Thyroid gland (tissue), 4 donors: ENCODE results near the gene TASL. TPM values are rescaled to one million over a fixed set of nuclear protein-coding genes. Genes with fewer than 3 reads are reported as not detected.
"Not testable (repeated sequence)": the region's sequence is repeated elsewhere in the genome, so short reads cannot be mapped to it uniquely, and the experiment has no call there.

Source experiments
- DNase-seq, 2 donors: peaks; one replicate each; pipeline ENCODE4 v3.0.0-alpha.2; 2019
- H3K27ac ChIP-seq, 3 donors: fragments of 200-600 bp; sonication (generic); 1 replicate in 2 of 3; 2 replicates in 1 of 3; pipeline ENCODE4 v1.5.1; 2016 to 2019; ENCODE audit warnings: mild to moderate bottlenecking in 1 of 3, moderate library complexity in 1 of 3
- H3K27me3 ChIP-seq: fragments of 200-600 bp; sonication (generic); one replicate; pipeline ENCODE4 v1.5.1; 2019
- H3K36me3 ChIP-seq, 2 donors: fragments of 200-600 bp; sonication (generic); one replicate each; pipeline ENCODE4 v1.5.1; 2016 to 2019
- H3K4me1 ChIP-seq, 2 donors: fragments of 200-600 bp; sonication (generic); one replicate each; pipeline ENCODE4 v1.5.1; 2017 to 2019
- H3K4me3 ChIP-seq, 3 donors: fragments of 200-600 bp; sonication (generic); replicated peaks in 1 of 3; 1 replicate in 2 of 3; 2 replicates in 1 of 3; pipeline ENCODE4 v1.5.1; 2016; ENCODE audit warnings: mild to moderate bottlenecking in 1 of 3
- H3K9me3 ChIP-seq: fragments of 200-600 bp; sonication (generic); one replicate; pipeline ENCODE4 v1.5.1; 2017
- POLR2A ChIP-seq, 2 donors: fragments of 450-650 bp; IDR thresholded peaks; one replicate each; pipeline ENCODE4 v1.6.1; 2017; ENCODE audit warnings: antibody characterized with exemption in 2 of 2, mild to moderate bottlenecking in 2 of 2, moderate library complexity in 1 of 2
- WGBS, 2 donors: methylation state at CpG; one replicate each; pipeline ENCODE4 v1.1.5; 2017; 5-methylcytosine and 5-hydroxymethylcytosine counted together
- intact Hi-C: fragments of 100-400 bp; cut with DNase I; formaldehyde crosslinking; loops from one replicate; pipeline ENCODE4 v1.15.1; 2023
- total RNA-seq, 4 donors: library from RNA; depleted of rRNA; stranded (reverse); fragments of >200 nt; gene quantifications; one replicate each; pipeline ENCODE4 v1.2.3, GENCODE V29; 2016
- TF ChIP-seq, protein P1 (sequence below), 6 experiments: fragments of 200-600 bp in 3 of 6; fragments of 450-650 bp in 3 of 6; sonication (generic) in 3 of 6; IDR thresholded peaks; one replicate each; pipeline ENCODE4 v1.5.1; 2016 to 2019; ENCODE audit warnings: antibody characterized with exemption in 6 of 6, mild to moderate bottlenecking in 2 of 6, inconsistent platforms in 1 of 6, moderate library complexity in 1 of 6

Gene TASL
- total RNA-seq, 4 donors from 2014 or later: 0.22 to 0.81 (median 0.33) TPM

DNA sequence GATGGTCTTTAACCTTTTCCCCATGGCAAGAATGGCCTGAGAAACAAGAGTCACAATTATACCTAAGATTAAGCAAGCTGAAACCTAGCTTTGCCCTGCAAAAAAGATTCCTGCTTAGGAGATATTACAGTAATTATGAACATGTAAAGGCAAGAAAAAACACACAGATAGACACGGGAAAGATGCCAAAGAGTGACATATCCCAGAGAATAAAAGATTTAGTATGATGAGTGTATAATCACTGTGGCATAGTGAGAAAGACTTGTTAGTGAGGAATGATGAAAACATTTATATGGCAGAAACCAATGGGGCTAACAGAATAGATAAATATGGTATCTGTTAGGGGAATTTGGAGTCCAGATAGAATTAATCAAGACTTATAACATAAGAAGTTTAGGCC is 29.6 kb upstream of the TASL start:
- Histone ChIP-seq H3K27ac (no peak overlapping the region), H3K9me3 (no peaks in the 10 kb centered on the region), H3K4me3 (no peak overlapping the region), H3K27me3 (no peaks in the 10 kb centered on the region), H3K36me3 (no peaks in the 10 kb centered on the region), H3K4me1 (no peaks in the 10 kb centered on the region)
- no peak for TF ChIP-seq POLR2A (IDR thresholded peaks at IDR 0.05)
- TF ChIP-seq, protein P1, sequence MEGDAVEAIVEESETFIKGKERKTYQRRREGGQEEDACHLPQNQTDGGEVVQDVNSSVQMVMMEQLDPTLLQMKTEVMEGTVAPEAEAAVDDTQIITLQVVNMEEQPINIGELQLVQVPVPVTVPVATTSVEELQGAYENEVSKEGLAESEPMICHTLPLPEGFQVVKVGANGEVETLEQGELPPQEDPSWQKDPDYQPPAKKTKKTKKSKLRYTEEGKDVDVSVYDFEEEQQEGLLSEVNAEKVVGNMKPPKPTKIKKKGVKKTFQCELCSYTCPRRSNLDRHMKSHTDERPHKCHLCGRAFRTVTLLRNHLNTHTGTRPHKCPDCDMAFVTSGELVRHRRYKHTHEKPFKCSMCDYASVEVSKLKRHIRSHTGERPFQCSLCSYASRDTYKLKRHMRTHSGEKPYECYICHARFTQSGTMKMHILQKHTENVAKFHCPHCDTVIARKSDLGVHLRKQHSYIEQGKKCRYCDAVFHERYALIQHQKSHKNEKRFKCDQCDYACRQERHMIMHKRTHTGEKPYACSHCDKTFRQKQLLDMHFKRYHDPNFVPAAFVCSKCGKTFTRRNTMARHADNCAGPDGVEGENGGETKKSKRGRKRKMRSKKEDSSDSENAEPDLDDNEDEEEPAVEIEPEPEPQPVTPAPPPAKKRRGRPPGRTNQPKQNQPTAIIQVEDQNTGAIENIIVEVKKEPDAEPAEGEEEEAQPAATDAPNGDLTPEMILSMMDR (IDR thresholded peaks at IDR 0.05): no peak
- no peak for DNase-seq
- intact Hi-C loops: no loop called here
- WGBS, 2 donors: 68 to 70% methylated on average over 1 of the region's 1 CpG

DNA sequence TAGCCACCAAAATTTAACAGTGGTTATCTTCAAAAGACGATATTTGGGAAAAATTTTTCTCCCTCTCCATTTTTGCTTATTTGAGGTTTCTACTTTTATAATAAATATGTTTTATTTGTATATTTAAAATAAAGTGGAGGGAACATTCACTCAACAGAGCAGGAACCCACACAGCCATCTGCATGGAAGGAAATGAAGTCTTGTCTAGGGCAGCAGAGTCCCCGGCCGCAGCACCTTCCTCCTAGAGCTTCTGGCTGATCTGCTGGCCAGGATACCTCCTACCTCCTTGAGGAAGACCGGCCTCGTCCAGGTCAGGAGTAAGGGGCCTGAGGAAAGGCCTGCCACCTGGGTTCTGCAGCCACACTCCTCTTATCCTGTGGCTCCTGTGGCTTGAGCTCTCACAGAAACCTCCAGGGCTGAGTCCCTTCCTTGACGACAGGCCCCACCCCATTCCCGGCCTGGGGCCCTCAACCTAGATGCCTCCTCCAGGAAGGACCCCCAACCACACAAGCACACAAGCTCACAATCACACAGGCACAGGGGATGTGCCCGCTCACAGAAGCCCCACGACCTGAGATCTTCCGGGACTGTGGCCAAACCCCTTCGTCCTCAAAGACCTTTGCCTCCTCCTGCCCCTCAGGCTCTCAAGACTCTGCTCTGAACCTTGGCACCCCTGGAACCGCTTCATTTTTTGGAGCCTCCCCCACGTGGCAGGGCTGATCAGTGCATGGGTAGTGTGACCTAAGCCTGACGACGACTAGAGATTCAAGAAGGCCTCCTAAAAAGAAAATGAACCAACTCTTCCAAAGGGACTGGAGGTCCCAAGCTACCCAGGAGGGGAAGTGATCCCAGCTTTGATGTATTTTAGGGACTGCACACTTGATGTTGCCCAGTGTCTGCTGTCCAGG is 23.0 kb upstream of the TASL start:
- 63 to 93% methylated on average over 3 of the region's 15 CpGs for WGBS, 2 donors
- H3K9me3 ChIP-seq, H3K4me3 ChIP-seq, H3K4me1 ChIP-seq, DNase-seq, intact Hi-C loops, H3K36me3 ChIP-seq, H3K27ac ChIP-seq, H3K27me3 ChIP-seq: not testable (repeated sequence)

DNA sequence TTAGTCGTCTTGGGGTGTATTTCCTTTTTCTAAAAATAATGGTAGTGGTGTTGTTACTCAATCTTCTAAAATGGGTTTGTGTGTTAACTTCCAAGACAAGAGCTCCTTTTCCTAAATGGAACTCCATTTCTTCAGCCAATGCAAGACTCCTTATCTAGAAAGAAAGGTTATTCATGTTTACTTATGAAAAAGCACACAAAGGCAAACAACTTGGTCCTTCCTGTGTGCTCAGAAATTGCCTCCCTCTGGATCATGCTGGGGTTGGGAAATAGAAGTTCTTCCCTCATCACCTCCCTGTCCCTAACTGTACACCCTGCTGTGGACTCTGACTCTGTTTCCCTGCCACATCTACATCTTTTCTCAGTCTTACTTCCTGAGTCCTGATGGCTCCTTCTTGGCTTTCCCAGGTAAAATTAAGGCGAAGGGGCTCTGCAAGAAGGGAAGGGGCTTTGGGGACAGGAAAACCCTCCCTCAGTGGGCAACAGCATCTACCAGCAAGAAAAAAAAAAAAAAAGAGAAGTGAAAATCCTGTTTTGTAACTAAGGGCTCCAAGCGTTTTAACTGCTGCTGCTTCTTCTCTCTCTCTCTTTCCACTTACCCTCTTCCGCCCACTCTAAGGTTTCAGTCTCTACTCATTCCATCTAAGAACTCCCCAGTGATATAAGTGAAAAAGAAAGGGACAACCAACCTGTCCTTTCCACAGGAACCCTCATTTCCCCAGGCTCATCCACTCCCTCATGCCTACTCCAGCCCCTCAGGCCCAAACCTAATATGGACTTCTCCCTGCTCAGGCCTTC is 19.8 kb upstream of the TASL start:
- H3K27ac ChIP-seq: no peak overlapping the region
- 77% methylated on average over 4 of the region's 4 CpGs for WGBS, 2 donors
- DNase-seq: no peak

DNA sequence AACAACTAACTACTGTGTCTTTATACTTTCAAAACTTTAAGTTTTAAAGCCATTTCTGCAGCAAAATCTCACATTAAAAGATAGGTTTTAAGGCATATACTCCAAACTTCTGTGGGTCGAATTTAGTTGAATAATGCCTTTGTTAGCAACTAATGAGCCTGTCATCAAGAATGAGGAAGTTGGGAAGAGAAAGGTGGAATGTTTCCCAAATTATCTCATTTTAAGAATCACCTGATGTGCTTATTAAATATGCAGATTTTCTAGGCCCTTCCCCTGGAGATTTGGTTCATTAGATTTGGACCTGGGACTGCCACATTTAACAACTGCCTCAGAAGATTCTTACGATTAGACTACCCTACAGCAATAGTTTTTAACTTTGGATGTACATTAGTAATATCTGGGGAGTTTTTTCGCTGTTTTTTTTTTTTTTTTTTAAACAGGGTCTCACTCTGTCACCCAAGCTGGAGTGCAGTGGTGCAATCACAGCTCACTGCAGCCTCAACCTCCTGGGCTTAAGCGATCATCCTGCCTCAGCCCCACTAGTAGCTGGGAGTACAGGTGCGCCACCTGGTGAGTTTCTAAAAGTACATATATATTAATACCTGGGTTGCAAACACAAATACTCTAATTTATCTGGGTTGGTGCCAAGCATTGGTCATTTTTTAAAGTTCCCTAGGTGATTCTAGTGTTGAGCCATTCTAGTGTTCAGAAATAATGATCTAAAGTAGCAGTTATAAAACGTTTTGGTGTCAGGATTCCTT is 16.1 kb upstream of the TASL start:
- no peak for DNase-seq
- Histone ChIP-seq H3K4me3 (no peak overlapping the region), H3K36me3 (no peaks in the 10 kb centered on the region), H3K27me3 (no peaks in the 10 kb centered on the region), H3K9me3 (no peaks in the 10 kb centered on the region), H3K4me1 (no peaks in the 10 kb centered on the region), H3K27ac (no peak overlapping the region)
- intact Hi-C loops: no loop called here
- TF ChIP-seq POLR2A (IDR thresholded peaks at IDR 0.05): no peak
- TF ChIP-seq, protein P1 (IDR thresholded peaks at IDR 0.05): no peak
- 73% methylated on average over 6 of the region's 6 CpGs for WGBS, 2 donors

More for the DNA sequence above, 19.8 kb upstream of the TASL start:
- H3K9me3 ChIP-seq: no peaks in the 10 kb centered on the region
- TF ChIP-seq, protein P1 (IDR thresholded peaks at IDR 0.05): no peak
- no peak for TF ChIP-seq POLR2A (IDR thresholded peaks at IDR 0.05)
- intact Hi-C loops: no loop called here
- no peaks in the 10 kb centered on the region for H3K27me3 ChIP-seq
- H3K36me3 ChIP-seq: no peaks in the 10 kb centered on the region
- no peak overlapping the region for H3K4me3 ChIP-seq
- no peaks in the 10 kb centered on the region for H3K4me1 ChIP-seq

DNA sequence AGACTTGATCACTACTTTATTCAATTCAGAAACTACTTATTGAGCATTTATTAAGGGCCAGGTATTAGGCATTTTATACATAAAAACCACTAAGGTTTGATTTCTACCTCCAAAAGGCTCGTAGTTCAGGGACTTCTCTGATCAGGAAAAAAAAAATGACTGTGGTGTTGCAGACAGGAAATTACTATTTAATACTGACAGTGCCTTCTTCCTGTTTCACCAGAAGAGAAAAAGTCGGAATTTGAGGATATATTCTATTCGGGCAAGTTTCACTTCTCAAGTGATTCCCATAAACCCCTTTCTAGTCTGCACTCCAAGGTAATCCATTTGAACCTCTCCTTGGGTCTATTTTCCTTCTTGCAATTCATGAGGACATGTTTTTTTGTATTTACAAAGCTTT is 15.3 kb upstream of the TASL start:
- Histone ChIP-seq H3K4me3 (no peak overlapping the region), H3K4me1 (no peaks in the 10 kb centered on the region), H3K36me3 (no peaks in the 10 kb centered on the region), H3K9me3 (no peaks in the 10 kb centered on the region), H3K27ac (no peak overlapping the region), H3K27me3 (no peaks in the 10 kb centered on the region)
- no peak for DNase-seq
- TF ChIP-seq, protein P1 (IDR thresholded peaks at IDR 0.05): no peak
- no peak for TF ChIP-seq POLR2A (IDR thresholded peaks at IDR 0.05)
- intact Hi-C loops: no loop called here
- WGBS, 2 donors: 57 to 80% methylated on average over 3 of the region's 3 CpGs
